C4-2B (cell line): ENCODE results near the gene WDR7.

Experiments
- ZFX ChIP-seq: fragments of 450-650 bp; IDR thresholded peaks from 2 replicates; pipeline ENCODE4 v1.6.1; 2017
- TF ChIP-seq, protein P1 (sequence below): fragments of 450-650 bp; conservative IDR thresholded peaks from 2 replicates; pipeline ENCODE4 v1.5.1; 2017; ENCODE audit warnings: mild to moderate bottlenecking

DNA sequence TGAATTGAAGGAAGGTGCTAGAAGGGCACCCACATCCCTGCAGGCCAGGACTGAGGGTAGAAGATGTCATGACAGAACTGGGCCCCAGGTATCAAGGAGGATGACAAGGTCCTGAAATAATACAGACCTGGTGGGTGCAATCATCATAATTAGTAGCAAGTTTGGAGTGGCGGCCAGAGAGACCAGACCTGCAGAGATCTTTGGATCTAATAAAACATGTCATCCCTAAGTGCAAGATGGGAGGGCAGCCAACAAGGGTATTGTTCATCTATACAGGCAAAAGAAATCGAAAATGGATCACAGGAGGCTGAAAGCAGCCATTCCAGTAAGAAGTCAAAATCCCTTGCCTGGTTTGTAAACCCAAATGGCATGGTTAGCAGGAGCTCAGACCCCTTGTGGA lies 384.4 kb downstream of the WDR7 start:
- TF ChIP-seq, protein P1, sequence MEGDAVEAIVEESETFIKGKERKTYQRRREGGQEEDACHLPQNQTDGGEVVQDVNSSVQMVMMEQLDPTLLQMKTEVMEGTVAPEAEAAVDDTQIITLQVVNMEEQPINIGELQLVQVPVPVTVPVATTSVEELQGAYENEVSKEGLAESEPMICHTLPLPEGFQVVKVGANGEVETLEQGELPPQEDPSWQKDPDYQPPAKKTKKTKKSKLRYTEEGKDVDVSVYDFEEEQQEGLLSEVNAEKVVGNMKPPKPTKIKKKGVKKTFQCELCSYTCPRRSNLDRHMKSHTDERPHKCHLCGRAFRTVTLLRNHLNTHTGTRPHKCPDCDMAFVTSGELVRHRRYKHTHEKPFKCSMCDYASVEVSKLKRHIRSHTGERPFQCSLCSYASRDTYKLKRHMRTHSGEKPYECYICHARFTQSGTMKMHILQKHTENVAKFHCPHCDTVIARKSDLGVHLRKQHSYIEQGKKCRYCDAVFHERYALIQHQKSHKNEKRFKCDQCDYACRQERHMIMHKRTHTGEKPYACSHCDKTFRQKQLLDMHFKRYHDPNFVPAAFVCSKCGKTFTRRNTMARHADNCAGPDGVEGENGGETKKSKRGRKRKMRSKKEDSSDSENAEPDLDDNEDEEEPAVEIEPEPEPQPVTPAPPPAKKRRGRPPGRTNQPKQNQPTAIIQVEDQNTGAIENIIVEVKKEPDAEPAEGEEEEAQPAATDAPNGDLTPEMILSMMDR = no peak
- TF ChIP-seq ZFX = no peak
